ENCODE data around the gene PCDHGB3.
"Not testable (repeated sequence)": the region's sequence is repeated elsewhere in the genome, so short reads cannot be mapped to it uniquely, and the experiment has no call there.

PCDHGB3 gene

GRCh38 chr5:141392429-141393198 lies 22.6 kb downstream of the PCDHGB3 start, which contains the start of gene PCDHGA8:
Gene PCDHGA8 (plus strand): TSS chr5:141392633. CDS start chr5:141392814, 181 bp downstream.
- no peak for DNase-seq (ENCODE audit: low read depth)

- no peak for DNase-seq (ENCODE audit: low read depth)
Measured at GRCh38 chr5:141393267-141393666, 23.2 kb downstream of the PCDHGB3 start.

- DNase-seq (ENCODE audit: low read depth), result not testable (repeated sequence)
Measured at GRCh38 chr5:141394401-141395187, 24.6 kb downstream of the PCDHGB3 start.

- not testable (repeated sequence) for DNase-seq (ENCODE audit: low read depth)
Measured at GRCh38 chr5:141397756-141398551, 27.9 kb downstream of the PCDHGB3 start, which contains the start of gene PCDHGB5. Gene PCDHGB5 (plus strand): TSS chr5:141397947. CDS start chr5:141398128, 181 bp downstream.

- DNase-seq (ENCODE audit: low read depth), result no peak
Measured at GRCh38 chr5:141398608-141399007, 28.6 kb downstream of the PCDHGB3 start.

GRCh38 chr5:141399555-141400258 lies 29.7 kb downstream of the PCDHGB3 start:
- DNase-seq (ENCODE audit: low read depth), result no peak

- DNase-seq (ENCODE audit: low read depth), result no peak
Measured at GRCh38 chr5:141402553-141403243, 32.7 kb downstream of the PCDHGB3 start, which contains the start of gene PCDHGA9. Gene PCDHGA9 (plus strand): TSS chr5:141402778. CDS start chr5:141402953, 175 bp downstream.

GRCh38 chr5:141403387-141403786 lies 33.3 kb downstream of the PCDHGB3 start:
- no peak for DNase-seq (ENCODE audit: low read depth)

- not testable (repeated sequence) for DNase-seq (ENCODE audit: low read depth)
Measured at GRCh38 chr5:141407790-141408505, 37.9 kb downstream of the PCDHGB3 start, which contains the start of gene PCDHGB6. Gene PCDHGB6 (plus strand): TSS chr5:141408021. CDS start chr5:141408203, 182 bp downstream.

- no peak for DNase-seq (ENCODE audit: low read depth)
Measured at GRCh38 chr5:141409598-141410306, 39.7 kb downstream of the PCDHGB3 start.

- DNase-seq (ENCODE audit: low read depth), result no peak
Measured at GRCh38 chr5:141411575-141411974, 41.5 kb downstream of the PCDHGB3 start.

GRCh38 chr5:141412854-141413539 lies 43.0 kb downstream of the PCDHGB3 start, which contains the start of gene PCDHGA10:
Gene PCDHGA10 (plus strand): TSS chr5:141412987. CDS start chr5:141413176, 189 bp downstream.
- DNase-seq (ENCODE audit: low read depth), result no peak

- no peak for DNase-seq (ENCODE audit: low read depth)
Measured at GRCh38 chr5:141413540-141414069, 43.6 kb downstream of the PCDHGB3 start.

- DNase-seq (ENCODE audit: low read depth), result not testable (repeated sequence)
Measured at GRCh38 chr5:141414548-141415274, 44.7 kb downstream of the PCDHGB3 start.

- not testable (repeated sequence) for DNase-seq (ENCODE audit: low read depth)
Measured at GRCh38 chr5:141415275-141415618, 45.2 kb downstream of the PCDHGB3 start.

- not testable (repeated sequence) for DNase-seq (ENCODE audit: low read depth)
Measured at GRCh38 chr5:141417494-141418172, 47.6 kb downstream of the PCDHGB3 start, which contains the start of gene PCDHGB7. Gene PCDHGB7 (plus strand): TSS chr5:141417677. CDS start chr5:141417860, 183 bp downstream.
